ENCODE results near the gene REEP1. TPM values are rescaled to one million over a fixed set of nuclear protein-coding genes. Genes with fewer than 3 reads are reported as not detected.
"Not testable (repeated sequence)": the region's sequence is repeated elsewhere in the genome, so short reads cannot be mapped to it uniquely, and the experiment has no call there.

REEP1 gene
- polyA plus RNA-seq, 1 experiment: 0.10 TPM

- Histone ChIP-seq H3K4me3 (ENCODE audit: low read depth, low read length) (no peak overlapping the region), H3K27me3 (ENCODE audit: control insufficient read depth, insufficient read depth, low read length) (peaks cover 5% of the 10 kb centered on the region), H3K27ac (ENCODE audit: low read depth, low read length) (no peak overlapping the region), H3K9me3 (ENCODE audit: control insufficient read depth, insufficient read depth, low read length) (no peaks in the 10 kb centered on the region)
- TF ChIP-seq CTCF (IDR thresholded peaks at IDR 0.05; ENCODE audit: low read depth, low read length): no peak
- CTCF ChIA-PET: no interaction called here
- POLR2A ChIA-PET: no interaction called here
- DNase-seq (ENCODE audit: low read depth, low spot score): no peak
Observed at GRCh38 chr2:86350751-86351150, 13.3 kb upstream of the REEP1 start.

DNA sequence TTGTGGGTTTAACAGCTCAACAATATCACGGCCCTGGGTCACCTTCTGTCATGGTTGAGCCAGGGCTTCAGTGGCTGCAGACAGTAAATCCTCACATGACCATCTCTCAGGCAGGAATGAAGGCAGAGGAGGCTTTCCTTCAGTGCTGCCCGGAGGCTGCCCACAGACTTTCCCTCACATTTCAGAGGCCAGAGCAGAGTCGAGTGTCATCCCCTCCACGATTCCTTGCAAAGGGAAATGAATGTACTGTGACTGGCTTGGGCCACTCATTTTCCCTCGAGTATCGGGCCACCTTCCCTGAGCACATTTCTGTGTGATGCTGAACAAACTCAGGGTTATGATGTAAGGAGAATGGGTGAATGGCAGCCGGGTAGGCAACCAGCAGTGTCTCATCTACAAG, 10.0 kb upstream of the REEP1 start:
- Histone ChIP-seq H3K27me3 (ENCODE audit: control insufficient read depth, insufficient read depth, low read length) (peaks cover 5% of the 10 kb centered on the region), H3K27ac (ENCODE audit: low read depth, low read length) (no peak overlapping the region), H3K9me3 (ENCODE audit: control insufficient read depth, insufficient read depth, low read length) (no peaks in the 10 kb centered on the region), H3K4me3 (ENCODE audit: low read depth, low read length) (no peak overlapping the region)
- ChIA-PET CTCF (no interaction called here), POLR2A (no interaction called here)
- DNase-seq (ENCODE audit: low read depth, low spot score): no peak
- TF ChIP-seq CTCF (IDR thresholded peaks at IDR 0.05; ENCODE audit: low read depth, low read length): no peak

DNA sequence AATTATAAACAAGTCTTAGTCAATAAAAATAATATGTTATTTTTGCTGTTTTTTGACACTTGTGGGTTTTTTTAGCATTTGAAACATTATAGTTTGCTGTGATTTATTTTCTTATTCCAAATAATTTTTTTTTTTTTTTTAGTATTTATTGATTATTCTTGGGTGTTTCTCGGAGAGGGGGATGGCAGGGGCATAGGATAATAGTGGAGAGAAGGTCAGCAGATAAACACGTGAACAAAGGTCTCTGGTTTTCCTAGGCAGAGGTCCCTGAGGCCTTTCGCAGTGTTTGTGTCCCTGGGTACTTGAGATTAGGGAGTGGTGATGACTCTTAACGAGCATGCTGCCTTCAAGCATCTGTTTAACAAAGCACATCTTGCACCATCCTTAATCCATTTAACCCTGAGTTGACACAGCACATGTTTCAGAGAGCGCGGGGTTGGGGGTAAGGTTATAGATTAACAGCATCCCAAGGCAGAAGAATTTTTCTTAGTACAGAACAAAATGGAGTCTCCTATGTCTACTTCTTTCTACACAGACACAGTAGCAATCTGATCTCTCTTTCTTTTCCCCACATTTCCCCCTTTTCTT, 8.5 kb upstream of the REEP1 start:
- H3K4me3 ChIP-seq (ENCODE audit: low read depth, low read length); POLR2A ChIA-PET; H3K27me3 ChIP-seq (ENCODE audit: control insufficient read depth, insufficient read depth, low read length); H3K9me3 ChIP-seq (ENCODE audit: control insufficient read depth, insufficient read depth, low read length); H3K27ac ChIP-seq (ENCODE audit: low read depth, low read length); CTCF ChIA-PET; DNase-seq (ENCODE audit: low read depth, low spot score): not testable (repeated sequence)

GRCh38 chr2:86344404-86344803, 7.0 kb upstream of the REEP1 start:
- Histone ChIP-seq H3K4me3 (ENCODE audit: low read depth, low read length) (no peak overlapping the region), H3K27ac (ENCODE audit: low read depth, low read length) (no peak overlapping the region), H3K27me3 (ENCODE audit: control insufficient read depth, insufficient read depth, low read length) (peaks cover 13% of the 10 kb centered on the region), H3K9me3 (ENCODE audit: control insufficient read depth, insufficient read depth, low read length) (no peaks in the 10 kb centered on the region)
- no peak for TF ChIP-seq CTCF (IDR thresholded peaks at IDR 0.05; ENCODE audit: low read depth, low read length)
- ChIA-PET CTCF (interaction anchor here (0.8 kb wide), 1 partner anchor 28 kb away, joined by 3 read pairs; no protein-coding TSS in a partner anchor), POLR2A (no interaction called here)
- no peak for DNase-seq (ENCODE audit: low read depth, low spot score)

- CTCF ChIA-PET: no interaction called here
- H3K27me3 ChIP-seq (ENCODE audit: control insufficient read depth, insufficient read depth, low read length): peaks cover 29% of the 10 kb centered on the region
- no peaks in the 10 kb centered on the region for H3K9me3 ChIP-seq (ENCODE audit: control insufficient read depth, insufficient read depth, low read length)
- no peak for DNase-seq (ENCODE audit: low read depth, low spot score)
- no peak overlapping the region for H3K4me3 ChIP-seq (ENCODE audit: low read depth, low read length)
- no peak for TF ChIP-seq CTCF (IDR thresholded peaks at IDR 0.05; ENCODE audit: low read depth, low read length)
- POLR2A ChIA-PET: no interaction called here
- no peak overlapping the region for H3K27ac ChIP-seq (ENCODE audit: low read depth, low read length)
Observed at GRCh38 chr2:86342488-86342887, 5.1 kb upstream of the REEP1 start.

- ChIA-PET CTCF (no interaction called here), POLR2A (no interaction called here)
- Histone ChIP-seq H3K9me3 (ENCODE audit: control insufficient read depth, insufficient read depth, low read length) (no peaks in the 10 kb centered on the region), H3K27ac (ENCODE audit: low read depth, low read length) (no peak overlapping the region), H3K27me3 (ENCODE audit: control insufficient read depth, insufficient read depth, low read length) (peaks cover 28% of the 10 kb centered on the region), H3K4me3 (ENCODE audit: low read depth, low read length) (no peak overlapping the region)
- no peak for DNase-seq (ENCODE audit: low read depth, low spot score)
- TF ChIP-seq CTCF (IDR thresholded peaks at IDR 0.05; ENCODE audit: low read depth, low read length): no peak
Observed at GRCh38 chr2:86341470-86341869, 4.0 kb upstream of the REEP1 start.
